ENCODE data around the gene ARHGAP26. TPM values are rescaled to one million over a fixed set of nuclear protein-coding genes. Genes with fewer than 3 reads are reported as not detected.

The ARHGAP26 gene
- total RNA-seq, 2 donors from 2014 or later: 27.5 to 80.7 TPM

- Histone ChIP-seq H3K4me1 (ENCODE audit: control insufficient read depth in 1 of 2, low read depth in 2 of 2) (peaks cover 19 to 23% of the 10 kb centered on the region in 2 donors), H3K9me3 (no peaks in the 10 kb centered on the region), H3K4me3 (no peak overlapping the region), H3K27me3 (replicated peaks; ENCODE audit: insufficient read depth) (no peaks in the 10 kb centered on the region), H3K27ac (no peak overlapping the region), H3K36me3 (no peaks in the 10 kb centered on the region)
- TF ChIP-seq, protein P1, sequence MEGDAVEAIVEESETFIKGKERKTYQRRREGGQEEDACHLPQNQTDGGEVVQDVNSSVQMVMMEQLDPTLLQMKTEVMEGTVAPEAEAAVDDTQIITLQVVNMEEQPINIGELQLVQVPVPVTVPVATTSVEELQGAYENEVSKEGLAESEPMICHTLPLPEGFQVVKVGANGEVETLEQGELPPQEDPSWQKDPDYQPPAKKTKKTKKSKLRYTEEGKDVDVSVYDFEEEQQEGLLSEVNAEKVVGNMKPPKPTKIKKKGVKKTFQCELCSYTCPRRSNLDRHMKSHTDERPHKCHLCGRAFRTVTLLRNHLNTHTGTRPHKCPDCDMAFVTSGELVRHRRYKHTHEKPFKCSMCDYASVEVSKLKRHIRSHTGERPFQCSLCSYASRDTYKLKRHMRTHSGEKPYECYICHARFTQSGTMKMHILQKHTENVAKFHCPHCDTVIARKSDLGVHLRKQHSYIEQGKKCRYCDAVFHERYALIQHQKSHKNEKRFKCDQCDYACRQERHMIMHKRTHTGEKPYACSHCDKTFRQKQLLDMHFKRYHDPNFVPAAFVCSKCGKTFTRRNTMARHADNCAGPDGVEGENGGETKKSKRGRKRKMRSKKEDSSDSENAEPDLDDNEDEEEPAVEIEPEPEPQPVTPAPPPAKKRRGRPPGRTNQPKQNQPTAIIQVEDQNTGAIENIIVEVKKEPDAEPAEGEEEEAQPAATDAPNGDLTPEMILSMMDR (IDR thresholded peaks at IDR 0.05): no peak
- DNase-seq (ENCODE audit: low spot score) (no peak), ATAC-seq (ENCODE audit: insufficient number of reproducible peaks, low FRiP score, low read depth) (no peak)
These were observed 209.5 kb downstream of the ARHGAP26 start for GRCh38 chr5:142979636-142980035.

- DNase-seq (ENCODE audit: low spot score) (no peak), ATAC-seq (ENCODE audit: insufficient number of reproducible peaks, low FRiP score, low read depth) (no peak)
- Histone ChIP-seq H3K4me1 (ENCODE audit: control insufficient read depth in 1 of 2, low read depth in 2 of 2) (peaks cover 19 to 23% of the 10 kb centered on the region in 2 donors), H3K36me3 (no peaks in the 10 kb centered on the region), H3K9me3 (no peaks in the 10 kb centered on the region), H3K27me3 (replicated peaks; ENCODE audit: insufficient read depth) (no peaks in the 10 kb centered on the region), H3K4me3 (no peak overlapping the region), H3K27ac (peak overlapping the region in 1 of 2 donors; percentile 7)
- TF ChIP-seq, protein P1 (IDR thresholded peaks at IDR 0.05): no peak
These were observed 211.3 kb downstream of the ARHGAP26 start for GRCh38 chr5:142981475-142981874.

DNA sequence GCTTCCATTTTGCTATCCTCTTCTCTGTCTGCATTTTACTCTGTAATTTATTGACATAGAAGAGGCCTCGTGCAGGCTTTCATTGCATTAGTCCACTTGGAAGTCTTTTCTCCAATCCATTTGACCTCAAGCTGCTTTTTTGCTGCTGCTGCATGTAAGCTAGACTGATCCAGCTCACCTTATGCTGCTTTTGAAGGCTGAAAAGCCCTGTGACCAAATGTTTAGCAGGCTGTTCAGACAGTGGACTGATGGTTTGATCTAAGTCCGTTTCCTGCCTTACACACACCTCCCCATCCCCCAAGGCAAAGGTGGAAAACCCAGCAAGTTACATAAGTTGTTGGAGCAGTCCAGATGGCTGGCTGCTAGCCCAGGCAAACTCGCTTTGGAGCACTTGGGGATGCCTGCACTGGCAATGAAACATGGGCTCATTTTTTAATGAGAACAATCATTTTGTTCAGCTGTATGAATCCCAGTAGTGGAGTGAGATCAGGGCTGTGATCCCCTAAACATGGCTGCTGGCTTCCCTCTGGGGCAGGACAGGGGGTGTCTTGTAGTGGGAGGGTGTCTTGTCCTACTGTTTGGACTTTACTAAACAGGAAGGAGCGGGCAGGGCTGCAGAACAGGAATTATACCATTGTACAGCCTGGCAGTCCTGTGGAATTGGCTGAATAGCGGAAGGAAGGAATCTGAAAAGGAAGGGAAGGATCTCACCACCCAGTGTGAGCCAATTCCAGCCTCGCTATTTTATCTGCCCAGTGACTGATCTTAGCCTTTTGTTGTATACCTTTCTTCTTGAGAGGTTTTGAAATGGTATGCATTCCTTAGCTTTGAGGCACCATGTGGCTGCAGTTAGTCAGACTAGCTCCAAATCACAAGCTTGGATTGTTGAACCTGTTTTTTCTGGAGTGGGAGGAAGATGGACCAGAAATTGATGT, 212.0 kb downstream of the ARHGAP26 start:
- Histone ChIP-seq H3K9me3 (no peaks in the 10 kb centered on the region), H3K27me3 (replicated peaks; ENCODE audit: insufficient read depth) (no peaks in the 10 kb centered on the region), H3K27ac (peak overlapping the region in 1 of 2 donors; percentile 7), H3K4me3 (peak overlapping the region; percentile 4), H3K36me3 (no peaks in the 10 kb centered on the region), H3K4me1 (ENCODE audit: control insufficient read depth in 1 of 2, low read depth in 2 of 2) (peaks cover 19 to 23% of the 10 kb centered on the region in 2 donors)
- ATAC-seq (ENCODE audit: insufficient number of reproducible peaks, low FRiP score, low read depth) (peak; percentile 37), DNase-seq (ENCODE audit: low spot score) (no peak)
- TF ChIP-seq, protein P1 (IDR thresholded peaks at IDR 0.05): no peak

GRCh38 chr5:142982821-142983200, 212.6 kb downstream of the ARHGAP26 start:
- no peak overlapping the region for H3K27ac ChIP-seq
- peaks cover 19 to 23% of the 10 kb centered on the region in 2 donors for H3K4me1 ChIP-seq (ENCODE audit: control insufficient read depth in 1 of 2, low read depth in 2 of 2)
- TF ChIP-seq, protein P1 (IDR thresholded peaks at IDR 0.05): no peak
- ATAC-seq (ENCODE audit: insufficient number of reproducible peaks, low FRiP score, low read depth): no peak
- no peak for DNase-seq (ENCODE audit: low spot score)
- no peak overlapping the region for H3K4me3 ChIP-seq
- H3K27me3 ChIP-seq (replicated peaks; ENCODE audit: insufficient read depth): no peaks in the 10 kb centered on the region
- H3K36me3 ChIP-seq: no peaks in the 10 kb centered on the region
- H3K9me3 ChIP-seq: no peaks in the 10 kb centered on the region

- ATAC-seq (ENCODE audit: insufficient number of reproducible peaks, low FRiP score, low read depth): no peak
- TF ChIP-seq, protein P1 (IDR thresholded peaks at IDR 0.05): no peak
- peaks cover 19 to 23% of the 10 kb centered on the region in 2 donors for H3K4me1 ChIP-seq (ENCODE audit: control insufficient read depth in 1 of 2, low read depth in 2 of 2)
- no peaks in the 10 kb centered on the region for H3K27me3 ChIP-seq (replicated peaks; ENCODE audit: insufficient read depth)
- H3K4me3 ChIP-seq: no peak overlapping the region
- H3K36me3 ChIP-seq: no peaks in the 10 kb centered on the region
- no peak overlapping the region for H3K27ac ChIP-seq
- no peak for DNase-seq (ENCODE audit: low spot score)
- no peaks in the 10 kb centered on the region for H3K9me3 ChIP-seq
These were observed 213.8 kb downstream of the ARHGAP26 start for GRCh38 chr5:142984011-142984410.

Data from thoracic aorta (tissue), 2 donors.